Measurements from ENCODE around the gene IAH1.
A peak's percentile ranks its signal among the peaks of the same experiment; 100 is the strongest.

IAH1 gene

GRCh38 chr2:9536504-9536903 lies 62.2 kb downstream of the IAH1 start:
- peaks cover 27% of the 10 kb centered on the region for H3K36me3 ChIP-seq
- no peak for TF ChIP-seq CTCF (IDR thresholded peaks at IDR 0.05)
- H3K27me3 ChIP-seq = no peaks in the 10 kb centered on the region
- no peaks in the 10 kb centered on the region for H3K9me3 ChIP-seq
- H3K27ac ChIP-seq = no peak overlapping the region
- H3K4me3 ChIP-seq (ENCODE audit: low read depth in 1 of 2, low read length in 1 of 2) = no peak overlapping the region
- peaks cover 14 to 17% of the 10 kb centered on the region in 2 experiments for H3K4me1 ChIP-seq (ENCODE audit: control insufficient read depth in 1 of 2, insufficient read depth in 1 of 2, low read depth in 1 of 2, low read length in 1 of 2)

GRCh38 chr2:9538000-9538507 lies 63.7 kb downstream of the IAH1 start:
- peak overlapping the region; percentile 68 for H3K27ac ChIP-seq
- H3K27me3 ChIP-seq = no peaks in the 10 kb centered on the region
- TF ChIP-seq CTCF (IDR thresholded peaks at IDR 0.05) = no peak
- peaks cover 14 to 17% of the 10 kb centered on the region in 2 experiments for H3K4me1 ChIP-seq (ENCODE audit: control insufficient read depth in 1 of 2, insufficient read depth in 1 of 2, low read depth in 1 of 2, low read length in 1 of 2)
- H3K9me3 ChIP-seq = no peaks in the 10 kb centered on the region
- peaks cover 20% of the 10 kb centered on the region for H3K36me3 ChIP-seq
- H3K4me3 ChIP-seq (ENCODE audit: low read depth in 1 of 2, low read length in 1 of 2) = no peak overlapping the region

Data from neutrophil (primary cell).